ENCODE data around the gene NTMT2.

Gene NTMT2

GRCh38 chr1:170122366-170122765 is 23.4 kb upstream of the NTMT2 start:
- Histone ChIP-seq H3K9me3 (ENCODE audit: severe bottlenecking) (no peaks in the 10 kb centered on the region), H3K27me3 (ENCODE audit: insufficient read depth, low read depth, severe bottlenecking) (no peaks in the 10 kb centered on the region), H3K36me3 (no peaks in the 10 kb centered on the region), H3K27ac (no peak overlapping the region), H3K4me3 (ENCODE audit: low read depth, low read length) (no peak overlapping the region)
- TF ChIP-seq CTCF (IDR thresholded peaks at IDR 0.05; ENCODE audit: low read depth, low read length): no peak
- DNase-seq: no peak

GRCh38 chr1:170125269-170125668 is 20.5 kb upstream of the NTMT2 start:
- no peaks in the 10 kb centered on the region for H3K9me3 ChIP-seq (ENCODE audit: severe bottlenecking)
- no peaks in the 10 kb centered on the region for H3K27me3 ChIP-seq (ENCODE audit: insufficient read depth, low read depth, severe bottlenecking)
- H3K36me3 ChIP-seq: no peaks in the 10 kb centered on the region
- no peak for TF ChIP-seq CTCF (IDR thresholded peaks at IDR 0.05; ENCODE audit: low read depth, low read length)
- H3K27ac ChIP-seq: no peak overlapping the region
- no peak overlapping the region for H3K4me3 ChIP-seq (ENCODE audit: low read depth, low read length)
- no peak for DNase-seq

GRCh38 chr1:170126696-170127095 is 19.1 kb upstream of the NTMT2 start:
- Histone ChIP-seq H3K27me3 (ENCODE audit: insufficient read depth, low read depth, severe bottlenecking) (no peaks in the 10 kb centered on the region), H3K4me3 (ENCODE audit: low read depth, low read length) (no peak overlapping the region), H3K27ac (no peak overlapping the region), H3K36me3 (no peaks in the 10 kb centered on the region), H3K9me3 (ENCODE audit: severe bottlenecking) (no peaks in the 10 kb centered on the region)
- no peak for TF ChIP-seq CTCF (IDR thresholded peaks at IDR 0.05; ENCODE audit: low read depth, low read length)
- DNase-seq: no peak

- Histone ChIP-seq H3K9me3 (ENCODE audit: severe bottlenecking) (no peaks in the 10 kb centered on the region), H3K27me3 (ENCODE audit: insufficient read depth, low read depth, severe bottlenecking) (no peaks in the 10 kb centered on the region), H3K36me3 (no peaks in the 10 kb centered on the region), H3K4me3 (ENCODE audit: low read depth, low read length) (no peak overlapping the region), H3K27ac (no peak overlapping the region)
- TF ChIP-seq CTCF (IDR thresholded peaks at IDR 0.05; ENCODE audit: low read depth, low read length): no peak
- no peak for DNase-seq
Observed at GRCh38 chr1:170131450-170131849, 14.3 kb upstream of the NTMT2 start.

GRCh38 chr1:170131984-170132383 is 13.8 kb upstream of the NTMT2 start:
- Histone ChIP-seq H3K27me3 (ENCODE audit: insufficient read depth, low read depth, severe bottlenecking) (no peaks in the 10 kb centered on the region), H3K4me3 (ENCODE audit: low read depth, low read length) (no peak overlapping the region), H3K9me3 (ENCODE audit: severe bottlenecking) (no peaks in the 10 kb centered on the region), H3K36me3 (no peaks in the 10 kb centered on the region), H3K27ac (no peak overlapping the region)
- TF ChIP-seq CTCF (IDR thresholded peaks at IDR 0.05; ENCODE audit: low read depth, low read length): no peak
- no peak for DNase-seq

- Histone ChIP-seq H3K4me3 (ENCODE audit: low read depth, low read length) (no peak overlapping the region), H3K27me3 (ENCODE audit: insufficient read depth, low read depth, severe bottlenecking) (no peaks in the 10 kb centered on the region), H3K27ac (no peak overlapping the region), H3K9me3 (ENCODE audit: severe bottlenecking) (no peaks in the 10 kb centered on the region), H3K36me3 (no peaks in the 10 kb centered on the region)
- TF ChIP-seq CTCF (IDR thresholded peaks at IDR 0.05; ENCODE audit: low read depth, low read length): no peak
- DNase-seq: no peak
Observed at GRCh38 chr1:170133766-170134495, 11.8 kb upstream of the NTMT2 start.
